Keratinocyte (primary cell): Measurements from ENCODE around the gene HSFX4.

Experiments used
- CTCF ChIP-seq, 3 experiments: IDR thresholded peaks in 1 of 3; conservative IDR thresholded peaks in 1 of 3; optimal IDR thresholded peaks in 1 of 3; 2 replicates in 2 of 3; 3 replicates in 1 of 3; pipeline versions ENCODE3 to v1.5.1; 2011; ENCODE audit warnings: low read length in 3 of 3, mild to moderate bottlenecking in 3 of 3, moderate library complexity in 2 of 3, control low read depth in 1 of 3, inconsistent platforms in 1 of 3; ENCODE audit not compliant: insufficient read depth in 2 of 3; ENCODE audit errors: extremely low read depth in 1 of 3
- EZH2 ChIP-seq: IDR thresholded peaks from one replicate; pipeline ENCODE4 v1.6.1; 2012; ENCODE audit warnings: inconsistent platforms, mild to moderate bottlenecking, low read length, moderate library complexity

GRCh38 chrX:149938881-149939654, 9.7 kb downstream of the HSFX4 start:
- TF ChIP-seq CTCF (optimal IDR thresholded peaks at IDR 0.05 in 1 of 3, IDR thresholded peaks at IDR 0.05 in 1 of 3, conservative IDR thresholded peaks at IDR 0.05 in 1 of 3; ENCODE audit: extremely low read depth in 1 of 3, insufficient read depth in 2 of 3, low read length in 3 of 3) (no peak), EZH2 (no peak)
